ENCODE data around the gene PACRG.

PACRG gene

DNA sequence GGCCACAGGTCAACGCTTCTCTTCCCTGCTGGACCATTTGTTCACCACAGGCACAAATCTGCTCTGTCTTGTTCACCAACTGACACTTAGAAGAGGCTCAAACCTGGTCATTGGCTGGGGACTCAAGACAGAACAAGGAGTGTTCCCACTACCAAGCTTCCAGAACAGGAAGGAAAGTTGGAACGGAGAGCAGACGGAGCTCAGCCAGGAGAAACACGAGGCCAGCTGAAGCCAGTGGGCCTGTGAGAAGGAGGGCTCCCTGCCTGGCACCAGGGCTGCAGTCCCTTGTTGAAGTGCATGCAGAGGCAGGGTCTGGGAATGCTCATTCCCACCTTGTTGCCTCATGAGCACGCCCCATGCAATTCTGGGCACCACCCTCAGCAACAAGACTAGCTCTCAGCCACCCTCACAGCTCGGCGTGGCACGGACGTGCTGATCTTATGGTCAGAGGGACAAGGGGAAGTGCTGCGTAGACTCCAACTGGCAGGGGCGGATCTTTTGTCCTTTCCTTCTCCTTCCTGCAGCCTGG, 450.2 kb downstream of the PACRG start:
- no peak for DNase-seq (ENCODE audit: low read depth)

- no peak for DNase-seq (ENCODE audit: low read depth)
These were observed 451.3 kb downstream of the PACRG start for GRCh38 chr6:163179061-163179460.

DNA sequence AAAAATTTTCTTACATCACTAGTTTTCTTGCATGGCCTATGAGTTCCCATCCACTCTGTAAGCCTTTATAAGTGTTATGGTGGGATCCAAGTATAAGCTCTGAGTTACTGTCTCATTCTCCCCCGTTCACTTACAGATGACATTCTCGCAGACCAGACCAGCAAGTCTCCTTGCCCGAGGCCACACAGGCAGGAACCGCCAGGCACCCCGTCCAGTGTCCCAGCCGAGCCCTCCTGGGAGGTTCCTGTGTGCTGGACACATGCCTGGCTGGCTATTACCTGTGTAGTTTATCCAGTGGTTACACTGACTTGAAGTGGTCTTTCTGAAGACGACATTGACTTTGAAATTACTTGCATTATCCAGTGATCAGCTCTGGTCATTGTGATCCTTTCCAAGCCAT, 451.9 kb downstream of the PACRG start:
- no peak for DNase-seq (ENCODE audit: low read depth)

- DNase-seq (ENCODE audit: low read depth), result no peak
These were observed 453.2 kb downstream of the PACRG start for GRCh38 chr6:163180874-163181541.

DNA sequence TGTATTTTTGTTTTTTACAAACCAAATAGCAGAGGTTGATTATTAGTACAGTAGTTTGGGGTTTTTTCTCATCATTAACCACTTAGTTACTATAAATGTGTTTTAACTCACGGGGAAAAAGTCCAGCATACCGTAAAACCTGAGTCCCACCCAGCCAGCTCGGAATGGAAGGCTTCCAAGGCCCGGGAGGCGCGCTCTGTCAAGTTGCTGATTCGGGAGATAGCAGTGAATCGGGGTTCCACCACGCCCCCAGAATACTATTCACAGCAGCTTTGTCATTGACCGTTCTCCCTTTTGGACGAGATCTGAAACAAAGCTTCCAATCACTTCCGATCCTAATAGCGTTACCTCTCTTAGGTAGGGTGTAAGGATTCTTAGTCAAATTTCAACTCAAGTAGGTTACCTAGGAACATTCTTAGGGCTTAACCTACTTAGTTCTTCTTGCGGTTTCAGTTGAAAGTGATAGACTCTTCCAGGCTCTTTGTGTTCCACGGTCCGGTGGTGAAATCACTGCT, 453.9 kb downstream of the PACRG start:
- DNase-seq (ENCODE audit: low read depth), result no peak

DNA sequence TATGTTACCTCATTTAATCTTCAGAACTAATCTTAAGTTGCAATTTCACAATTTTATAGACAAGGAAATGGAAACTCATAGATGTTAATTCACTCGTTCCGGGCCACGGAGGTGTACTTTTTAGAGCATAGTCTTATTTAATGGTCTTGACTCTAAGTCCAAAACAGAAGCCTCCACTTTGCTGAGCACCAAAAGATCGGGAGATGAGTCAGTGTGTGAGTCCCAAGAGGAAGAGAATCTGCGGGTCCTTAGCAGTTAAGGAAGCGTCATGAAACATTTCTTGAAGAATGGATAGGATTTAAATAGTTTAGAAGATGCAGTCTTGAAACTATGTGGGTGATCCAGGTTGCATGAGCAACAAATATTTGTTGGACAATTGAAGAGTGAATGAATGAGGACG, 454.9 kb downstream of the PACRG start:
- no peak for DNase-seq (ENCODE audit: low read depth)

GRCh38 chr6:163183806-163184205, 456.0 kb downstream of the PACRG start:
- DNase-seq (ENCODE audit: low read depth), result no peak

DNA sequence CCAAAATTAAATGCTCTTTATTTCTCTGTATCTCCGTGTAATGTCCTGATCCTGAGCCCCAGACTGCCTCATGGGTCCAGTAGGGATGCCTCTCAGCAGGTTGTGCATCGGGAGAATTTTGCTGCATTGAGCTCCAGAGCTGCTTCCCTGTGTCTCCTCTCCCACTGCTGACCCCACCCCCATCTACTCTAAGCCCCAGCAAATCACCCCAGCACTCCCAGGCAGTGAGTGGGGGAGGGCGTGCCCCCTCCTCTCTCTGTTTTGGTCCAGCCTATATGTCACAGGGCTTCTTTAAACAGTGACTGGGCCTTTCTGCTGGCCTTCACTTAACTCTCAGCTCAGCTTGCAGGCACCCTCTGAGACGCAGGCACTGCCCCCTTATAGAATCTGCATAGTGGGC, 458.0 kb downstream of the PACRG start:
- no peak for DNase-seq (ENCODE audit: low read depth)

DNA sequence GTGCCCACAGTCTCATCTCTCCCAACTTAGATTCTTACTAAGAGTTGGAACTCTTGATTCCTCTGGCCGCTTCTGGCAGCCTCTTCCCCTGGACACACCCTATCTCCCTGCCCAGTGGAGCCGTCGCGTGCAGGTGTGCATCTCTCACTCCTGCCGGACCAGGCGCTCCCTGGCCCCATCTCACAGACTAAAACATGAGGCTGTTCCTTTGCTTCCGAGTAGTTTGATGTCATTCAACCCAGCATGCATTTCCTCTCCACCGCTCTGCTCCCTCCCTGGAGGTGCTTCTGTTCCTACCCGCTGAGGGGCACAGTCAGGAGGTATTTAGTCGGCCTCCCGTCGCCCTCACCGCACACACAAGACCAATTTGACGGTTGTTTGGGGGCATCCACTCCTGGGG, 458.8 kb downstream of the PACRG start:
- no peak for DNase-seq (ENCODE audit: low read depth)

DNA sequence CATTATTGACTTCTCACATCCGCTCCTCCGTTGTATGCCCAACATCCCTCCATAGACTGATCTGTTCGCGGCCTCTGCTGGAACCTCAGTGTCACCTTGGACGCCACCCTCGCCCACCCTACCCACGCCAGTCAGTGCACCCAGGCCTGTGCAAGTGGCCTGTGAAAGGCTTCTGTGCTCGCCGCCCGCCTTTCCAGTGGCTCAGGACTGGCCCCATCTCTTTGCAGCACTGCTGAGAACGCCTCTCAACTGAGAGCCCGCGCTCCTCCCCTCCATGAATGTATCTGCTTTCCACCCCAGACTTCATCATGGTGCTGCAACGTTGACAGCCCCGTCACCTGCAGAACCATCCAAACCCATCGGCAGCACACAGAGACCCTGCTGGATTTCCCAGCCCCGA, 459.4 kb downstream of the PACRG start:
- no peak for DNase-seq (ENCODE audit: low read depth)

DNA sequence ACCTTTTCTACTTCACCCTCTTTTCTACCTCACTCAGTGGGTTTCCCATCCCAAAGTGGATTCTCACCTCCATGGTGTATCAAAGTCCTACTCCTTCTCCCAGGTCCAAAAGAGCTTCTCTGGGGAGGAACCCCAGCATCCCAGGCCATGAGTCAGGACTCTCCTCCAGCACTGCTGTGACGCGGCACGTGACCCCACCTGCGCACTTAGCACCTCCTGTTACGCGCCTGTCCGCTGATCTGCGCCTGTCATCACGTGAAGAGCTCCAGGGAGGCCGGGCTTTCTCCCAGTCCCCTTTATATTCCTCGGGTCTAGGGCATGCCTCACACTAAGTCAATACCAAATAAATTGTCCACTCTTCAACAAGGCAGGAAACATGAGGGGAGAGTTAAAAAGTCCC, 459.8 kb downstream of the PACRG start:
- DNase-seq (ENCODE audit: low read depth), result no peak

DNA sequence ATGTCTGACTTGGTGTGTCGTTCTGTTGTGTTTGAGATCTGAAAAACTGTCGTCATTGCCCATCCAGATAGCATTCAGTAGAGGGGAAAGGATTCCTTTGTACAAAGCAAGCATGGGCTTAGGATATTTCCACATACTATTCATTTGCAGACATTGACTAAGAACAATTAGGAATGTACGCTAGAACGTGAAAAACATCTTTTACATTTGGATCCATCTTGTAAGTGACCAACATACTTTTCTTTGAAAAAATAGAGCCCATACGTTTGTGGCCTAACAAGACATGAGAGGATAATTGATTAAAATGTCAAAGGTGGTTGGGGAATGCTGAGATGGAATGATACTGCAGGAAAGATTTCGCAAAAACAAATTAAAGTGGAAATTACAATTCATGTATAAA, 461.0 kb downstream of the PACRG start:
- no peak for DNase-seq (ENCODE audit: low read depth)

GRCh38 chr6:163189609-163190008, 461.8 kb downstream of the PACRG start:
- DNase-seq (ENCODE audit: low read depth), result no peak

DNA sequence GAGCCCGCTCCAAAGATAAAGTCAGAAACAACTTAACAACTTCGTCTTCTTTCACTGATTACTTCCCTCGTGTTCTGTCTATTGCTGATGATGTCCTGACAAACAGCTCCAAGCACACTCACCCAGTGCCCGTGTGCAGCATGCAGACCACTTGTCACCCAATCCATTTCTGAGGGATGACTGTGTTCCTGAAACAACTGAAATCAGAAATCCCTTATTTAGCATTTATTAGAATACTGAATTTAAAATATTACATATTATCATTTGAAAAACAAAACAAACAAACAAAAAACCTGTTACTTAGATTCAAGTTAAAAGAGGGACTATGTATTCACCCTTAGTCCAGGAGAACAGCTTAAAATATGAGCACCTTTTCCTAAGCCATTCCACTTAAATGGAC, 463.0 kb downstream of the PACRG start:
- no peak for DNase-seq (ENCODE audit: low read depth)

DNA sequence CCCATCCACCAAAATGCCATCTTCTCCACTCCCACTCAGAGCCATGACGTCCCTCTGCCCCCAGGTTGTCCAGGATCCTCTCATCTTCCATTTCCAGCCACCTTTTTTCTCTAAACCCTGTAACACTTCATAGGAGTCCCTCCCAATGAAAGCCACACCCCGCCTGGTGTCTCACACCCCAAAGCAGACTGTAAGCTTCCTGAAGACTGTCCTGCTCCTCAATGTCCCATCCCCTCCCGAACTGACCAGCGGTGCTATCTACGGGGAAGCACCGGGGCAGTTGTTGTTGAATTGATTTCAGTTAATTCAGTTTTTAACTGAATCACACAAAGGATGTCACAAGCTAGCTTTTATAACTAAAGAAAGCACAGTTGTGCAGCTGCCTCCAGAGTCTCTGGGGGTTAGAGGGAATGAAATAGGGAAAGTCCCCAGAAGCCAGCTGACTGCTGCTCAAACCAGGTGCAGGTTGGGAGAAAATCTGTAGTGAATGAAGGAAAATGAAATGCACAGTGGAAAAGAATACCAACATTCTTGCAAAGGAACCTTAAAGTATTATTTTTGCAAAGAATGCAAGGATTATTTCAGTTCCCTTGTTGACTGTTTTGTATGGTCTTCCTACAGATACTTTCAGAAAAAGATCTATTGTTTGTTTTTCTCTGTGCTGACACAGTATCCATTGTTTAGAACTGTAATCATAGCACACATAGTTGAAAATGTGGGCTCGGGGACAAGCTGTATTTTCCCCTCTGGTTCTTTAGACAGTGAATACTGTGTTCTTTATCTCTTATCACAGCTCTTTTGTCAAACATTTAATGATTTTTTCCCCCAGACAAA, 464.1 kb downstream of the PACRG start:
- DNase-seq (ENCODE audit: low read depth), result no peak

DNA sequence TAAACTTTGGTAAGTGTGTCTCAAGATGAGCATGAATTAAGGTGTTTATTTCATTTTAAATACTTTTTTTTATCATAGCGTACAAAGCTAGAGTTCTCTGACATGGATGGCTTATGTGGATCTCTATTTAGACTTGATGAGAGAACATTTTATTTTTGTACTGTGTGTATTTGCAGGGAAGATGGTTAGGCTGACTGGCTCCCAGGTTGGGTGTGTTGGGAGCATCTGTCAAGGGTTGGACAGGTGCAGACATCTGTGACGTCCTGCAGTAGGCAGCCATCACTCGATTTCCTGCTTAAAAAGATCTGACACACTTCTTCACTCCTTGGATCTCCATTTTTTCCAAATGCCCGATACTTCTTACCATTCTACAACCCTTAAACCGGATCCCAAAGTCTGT, 464.8 kb downstream of the PACRG start:
- DNase-seq (ENCODE audit: low read depth), result no peak

- no peak for DNase-seq (ENCODE audit: low read depth)
These were observed 465.6 kb downstream of the PACRG start for GRCh38 chr6:163193326-163193725.

- DNase-seq (ENCODE audit: low read depth), result no peak
These were observed 468.2 kb downstream of the PACRG start for GRCh38 chr6:163195721-163196691.

DNA sequence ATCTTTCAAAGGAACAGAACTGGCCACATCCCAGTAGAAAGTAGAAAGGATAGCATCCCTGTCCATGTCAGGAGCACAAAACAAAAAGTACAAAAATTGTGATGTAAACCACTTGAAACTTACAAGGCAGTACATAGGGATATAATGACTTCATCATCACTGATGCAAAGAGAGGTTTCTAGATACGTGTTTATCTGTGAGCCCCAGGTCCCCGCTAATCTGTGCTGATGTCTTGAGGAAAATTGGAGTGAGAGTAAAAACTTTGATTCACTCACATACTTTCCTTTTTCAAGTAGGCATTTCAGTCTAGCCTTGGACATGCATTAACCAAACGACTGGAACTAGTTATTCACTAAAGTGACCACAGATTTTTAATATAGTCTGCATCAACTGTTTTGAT, 470.1 kb downstream of the PACRG start:
- DNase-seq (ENCODE audit: low read depth), result no peak

- no peak for DNase-seq (ENCODE audit: low read depth)
These were observed 470.6 kb downstream of the PACRG start for GRCh38 chr6:163198396-163198795.

GRCh38 chr6:163199371-163199770, 471.6 kb downstream of the PACRG start:
- no peak for DNase-seq (ENCODE audit: low read depth)

DNA sequence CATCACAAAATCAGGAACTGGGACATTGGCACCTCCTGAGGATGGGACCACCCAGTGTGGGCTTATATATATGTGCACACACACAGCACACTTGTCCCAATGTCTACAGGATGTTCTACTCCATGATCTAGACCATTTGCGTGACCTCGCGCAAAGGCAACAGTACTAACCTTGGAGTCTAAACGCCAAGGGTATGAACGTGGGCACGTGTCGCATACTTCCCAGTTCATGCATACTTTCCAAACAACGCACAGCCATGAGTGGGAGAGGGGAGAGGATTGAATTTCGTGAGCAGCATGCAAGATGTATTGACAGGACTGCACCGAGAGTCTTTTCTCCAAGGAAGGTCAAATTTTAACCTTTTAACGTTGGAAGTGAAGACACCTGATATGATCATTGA, 472.5 kb downstream of the PACRG start:
- no peak for DNase-seq (ENCODE audit: low read depth)
